ENCODE measurements around the gene SV2C.
A peak's percentile ranks its signal among the peaks of the same experiment; 100 is the strongest.
"Not testable (repeated sequence)": the region's sequence is repeated elsewhere in the genome, so short reads cannot be mapped to it uniquely, and the experiment has no call there.

Gene SV2C

DNA sequence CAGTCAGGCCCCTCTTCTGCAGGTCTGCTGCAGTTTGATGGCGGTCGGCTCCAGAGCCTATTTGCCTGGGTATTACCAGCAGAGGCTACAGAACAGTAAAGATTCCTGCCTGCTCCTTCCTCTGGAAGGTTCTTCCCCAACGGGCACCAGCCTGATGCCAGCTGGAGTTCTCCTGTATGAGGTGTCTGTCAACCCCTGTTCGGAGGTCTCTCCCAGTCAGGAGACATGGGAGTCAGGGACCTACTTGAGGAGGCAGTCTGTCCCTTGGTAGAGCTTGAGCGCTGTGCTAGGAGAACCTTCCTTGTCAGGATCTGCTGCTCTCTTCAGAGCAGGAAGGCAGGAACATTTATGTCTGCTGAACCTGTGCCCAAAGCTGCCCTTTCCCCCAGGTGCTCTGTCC is 181.5 kb downstream of the SV2C start:
- DNase-seq: no peak

DNA sequence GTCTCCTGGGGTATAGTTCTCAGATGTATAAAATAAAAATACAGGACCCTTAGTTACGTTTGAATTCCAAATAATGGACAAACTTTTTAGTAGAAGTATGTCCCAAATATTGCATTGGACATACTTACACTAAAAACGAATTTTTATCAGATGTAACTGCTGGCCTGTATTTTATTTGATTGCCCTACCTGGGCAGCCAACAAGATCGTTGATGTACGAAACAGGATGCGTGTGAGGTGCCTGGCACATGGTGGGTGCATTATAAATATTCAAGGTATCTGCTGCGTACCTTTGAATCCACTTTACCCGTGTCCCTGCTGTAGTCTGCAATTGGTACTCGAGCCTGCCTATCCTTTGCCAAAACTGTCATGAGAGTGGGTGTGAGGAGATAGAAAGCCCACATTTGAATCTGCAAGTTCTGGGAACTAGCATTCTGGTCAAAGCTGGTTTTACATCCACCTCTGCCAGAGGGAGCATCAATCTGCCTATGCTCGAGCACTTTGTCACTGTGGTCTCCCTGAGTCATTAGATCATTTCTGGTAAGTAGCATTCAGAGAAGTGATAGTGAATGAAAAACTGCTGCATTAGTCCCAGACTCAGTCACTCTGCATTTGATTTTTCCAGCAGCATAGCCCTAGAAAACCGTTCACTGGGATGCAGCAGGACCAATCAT is 186.2 kb downstream of the SV2C start:
- no peak for DNase-seq

GRCh38 chr5:76269932-76270610 is 186.9 kb downstream of the SV2C start:
- no peak for DNase-seq

DNA sequence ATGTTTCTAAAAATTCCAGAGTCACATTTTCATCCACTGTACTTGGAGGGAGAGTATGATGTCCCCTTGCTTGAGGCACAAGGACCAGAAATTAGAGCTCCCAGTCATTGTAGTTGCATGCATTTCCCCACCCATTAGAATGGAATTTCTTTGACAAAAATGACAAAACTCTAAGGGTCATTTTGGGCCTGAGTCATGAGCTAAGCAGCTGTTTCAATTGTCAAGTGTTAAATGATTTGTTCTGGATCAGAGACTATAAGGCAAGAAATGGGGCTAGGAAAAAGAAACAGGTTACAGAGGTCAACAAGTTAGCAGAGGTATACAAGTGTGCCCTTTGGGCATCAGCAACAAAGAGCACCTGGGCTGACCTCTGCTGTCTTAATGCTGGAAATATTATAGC is 188.7 kb downstream of the SV2C start:
- no peak for DNase-seq

DNA sequence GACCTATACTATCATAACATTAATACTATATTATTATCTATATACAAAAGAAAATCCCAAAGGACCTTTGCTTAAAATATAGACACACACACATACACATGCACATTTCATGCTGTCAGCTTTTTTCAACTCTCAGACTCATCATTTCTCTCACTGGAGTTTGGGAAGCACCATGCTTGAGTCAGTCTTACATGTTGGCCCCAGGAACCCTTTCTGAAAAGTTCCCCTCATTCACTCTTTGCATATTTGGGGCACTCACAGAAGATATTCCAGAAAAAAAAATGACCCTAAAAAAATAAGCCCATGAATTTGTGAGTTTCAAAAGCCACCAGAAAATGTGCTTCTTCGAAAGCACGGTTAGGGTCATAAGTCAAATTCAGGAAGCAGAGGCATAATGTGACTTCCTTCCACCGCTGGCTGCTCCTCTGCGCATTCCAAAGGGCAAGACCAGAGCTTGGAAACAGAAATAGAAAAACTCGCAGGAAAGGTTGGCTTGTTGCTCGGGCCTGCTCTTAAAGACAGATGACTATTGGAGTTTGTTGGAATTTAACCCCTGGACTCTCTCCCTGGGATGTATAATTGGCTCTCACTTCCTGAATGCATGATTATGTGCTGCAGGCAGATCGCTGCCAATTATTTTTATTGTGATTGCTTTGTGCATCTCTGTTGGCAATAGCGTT is 190.2 kb downstream of the SV2C start:
- no peak for DNase-seq

GRCh38 chr5:76274571-76274970 is 191.4 kb downstream of the SV2C start:
- no peak for DNase-seq

DNA sequence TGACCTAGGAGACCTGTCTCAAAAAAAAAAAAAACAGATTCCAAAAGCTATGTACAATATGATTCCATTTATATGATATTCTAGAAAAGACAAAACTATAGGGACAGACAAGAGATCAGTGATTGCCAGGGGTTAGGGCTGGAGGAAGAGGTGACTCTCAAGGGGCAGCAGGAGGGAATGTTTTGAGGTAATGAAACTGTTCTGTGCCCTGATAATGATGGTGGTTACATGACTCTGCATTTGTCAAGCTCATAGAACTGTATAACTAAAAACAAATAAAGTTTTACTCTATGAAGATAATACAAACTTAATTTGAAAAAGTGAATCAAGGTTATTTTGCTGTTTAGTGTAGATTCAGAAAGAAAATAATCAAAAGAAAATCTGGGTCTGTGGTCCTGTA is 194.6 kb downstream of the SV2C start:
- no peak for DNase-seq

DNA sequence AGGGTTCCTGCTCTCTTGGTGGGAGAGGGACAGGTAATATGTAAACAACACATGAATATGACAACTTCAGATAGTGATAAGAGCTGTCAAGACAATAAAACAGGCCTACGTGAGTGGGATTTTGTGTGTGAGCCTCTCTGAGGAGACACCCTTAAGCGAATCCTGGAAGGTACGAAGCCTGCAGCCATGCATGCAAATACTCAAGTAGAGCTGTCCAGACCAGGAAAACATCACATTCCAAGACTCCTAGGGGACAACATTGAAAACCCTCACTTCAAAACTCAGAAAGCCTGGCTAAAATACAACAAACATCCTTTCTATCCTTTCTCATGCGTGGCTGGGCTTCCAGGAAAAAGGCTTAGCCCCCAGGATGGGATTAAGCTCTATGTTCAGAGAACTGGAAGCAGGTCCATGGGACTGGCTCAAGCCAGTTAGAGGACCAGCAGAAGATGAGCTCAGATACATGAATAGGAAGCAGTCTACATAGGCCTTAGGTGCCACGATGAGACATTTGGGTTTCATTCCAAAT is 195.1 kb downstream of the SV2C start:
- DNase-seq: no peak

- no peak for DNase-seq
Observed at GRCh38 chr5:76280494-76280893, 197.3 kb downstream of the SV2C start.

DNA sequence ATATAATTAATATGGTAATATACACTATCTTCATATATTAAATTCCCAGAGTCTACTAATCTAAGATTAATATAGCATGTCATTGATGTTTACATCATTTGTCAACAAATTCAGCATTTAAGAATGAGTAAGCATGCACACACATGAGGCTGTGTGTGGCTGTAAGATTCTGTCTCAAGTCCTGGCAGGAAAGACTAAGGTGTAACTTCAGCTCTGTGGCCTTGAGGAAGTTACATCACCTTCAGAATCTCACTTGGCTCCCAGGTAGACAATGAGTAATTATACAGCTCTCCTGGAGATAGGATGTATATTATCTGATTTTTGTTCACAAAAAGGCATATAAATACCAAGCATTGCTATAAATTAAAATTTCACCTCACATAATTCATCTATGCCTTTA is 200.5 kb downstream of the SV2C start:
- no peak for DNase-seq

GRCh38 chr5:76289692-76290091 is 206.5 kb downstream of the SV2C start:
- DNase-seq: no peak

- DNase-seq: no peak
Observed at GRCh38 chr5:76290321-76290757, 207.2 kb downstream of the SV2C start.

- DNase-seq: no peak
Observed at GRCh38 chr5:76291305-76292077, 208.3 kb downstream of the SV2C start.

- DNase-seq: no peak
Observed at GRCh38 chr5:76292620-76293322, 209.6 kb downstream of the SV2C start.

GRCh38 chr5:76294573-76294972 is 211.4 kb downstream of the SV2C start:
- DNase-seq: no peak

- DNase-seq: no peak
Observed at GRCh38 chr5:76298852-76299251, 215.7 kb downstream of the SV2C start.

DNA sequence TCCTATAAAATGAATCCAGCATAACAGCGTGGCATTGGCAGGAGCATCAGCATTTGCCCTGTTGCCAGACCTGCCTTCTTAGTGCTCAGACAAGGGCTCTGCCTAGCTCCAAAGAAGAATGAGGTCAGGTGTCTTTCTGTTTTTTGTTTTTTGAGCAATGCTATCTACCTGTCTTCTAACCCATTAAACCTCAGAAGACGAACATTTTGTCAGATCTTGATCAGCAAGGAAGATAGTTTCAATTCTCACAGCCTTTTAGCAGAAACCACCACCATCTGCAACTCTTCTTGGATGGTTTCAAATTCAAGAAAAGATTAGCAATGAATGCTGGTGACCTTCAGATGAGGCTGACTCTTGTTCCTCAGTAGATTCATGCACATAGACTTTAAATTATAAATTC is 216.4 kb downstream of the SV2C start:
- DNase-seq: no peak

GRCh38 chr5:76301932-76302331 is 218.7 kb downstream of the SV2C start:
- DNase-seq: not testable (repeated sequence)

DNA sequence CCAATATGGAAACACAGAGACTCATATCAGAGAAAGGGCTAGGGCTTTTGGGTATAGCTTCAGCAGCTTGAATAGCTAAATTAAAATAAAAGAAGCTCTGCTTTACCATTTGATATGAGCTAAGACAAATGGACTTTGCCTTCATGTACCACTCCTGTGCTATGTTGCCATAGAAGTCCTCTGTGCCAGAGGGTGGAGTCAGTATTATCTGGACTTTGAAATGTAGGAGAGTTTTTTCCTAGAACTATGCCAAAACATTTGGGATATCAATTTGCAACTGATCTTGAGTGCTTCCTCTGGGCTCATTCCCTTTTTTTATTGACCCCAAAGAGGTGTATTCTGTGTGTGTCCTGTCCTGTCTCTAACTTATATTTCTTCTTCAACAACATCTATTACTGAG is 219.5 kb downstream of the SV2C start:
- not testable (repeated sequence) for DNase-seq

GRCh38 chr5:76303921-76304320 is 220.7 kb downstream of the SV2C start:
- peak; percentile 17 for DNase-seq

- no peak for DNase-seq
Observed at GRCh38 chr5:76305269-76305668, 222.1 kb downstream of the SV2C start.

GRCh38 chr5:76305775-76306174 is 222.6 kb downstream of the SV2C start:
- no peak for DNase-seq

Data from stimulated activated CD4-positive, alpha-beta T cell treated with anti-CD3 and anti-CD28 coated beads, Interleukin-4, amount 100 ng/mL, for 1 hour (primary cell).